ENCODE measurements around the gene CMTM1. TPM values are rescaled to one million over a fixed set of nuclear protein-coding genes. Genes with fewer than 3 reads are reported as not detected.

The CMTM1 gene
- total RNA-seq, 1 donor from 2014 or later: 0.95 TPM

- CTCF ChIA-PET: interaction anchor here (0.7 to 2.2 kb wide), 5 partner anchors 10 to 100 kb away, joined by 3 to 7 read pairs (median 3); no protein-coding TSS in a partner anchor
- Mint-ChIP-seq H3K4me1 (peaks cover 11% of the 10 kb centered on the region), H3K27me3 (peaks cover 43% of the 10 kb centered on the region)
Measured at GRCh38 chr16:66578651-66579531, 12.7 kb downstream of the CMTM1 start, which contains the start of gene CMTM2. Gene CMTM2 (plus strand): TSS chr16:66579463. CDS start chr16:66579608, 145 bp downstream.

GRCh38 chr16:66580605-66581209 lies 14.5 kb downstream of the CMTM1 start:
- Mint-ChIP-seq H3K27ac (no peak overlapping the region), H3K36me3 (ENCODE audit: low read depth) (no peaks in the 10 kb centered on the region), H3K27me3 (peaks cover 50% of the 10 kb centered on the region), H3K9me3 (no peaks in the 10 kb centered on the region), H3K4me1 (peaks cover 17% of the 10 kb centered on the region), H3K4me3 (no peak overlapping the region)
- ChIA-PET POLR2A (interaction anchor here (0.7 kb wide), 1 partner anchor 29 kb away, joined by 3 read pairs; no protein-coding TSS in a partner anchor), CTCF (interaction anchor here (2.2 kb wide), 1 partner anchor 28 kb away, joined by 7 read pairs; no protein-coding TSS in a partner anchor)
- TF ChIP-seq, protein P1, sequence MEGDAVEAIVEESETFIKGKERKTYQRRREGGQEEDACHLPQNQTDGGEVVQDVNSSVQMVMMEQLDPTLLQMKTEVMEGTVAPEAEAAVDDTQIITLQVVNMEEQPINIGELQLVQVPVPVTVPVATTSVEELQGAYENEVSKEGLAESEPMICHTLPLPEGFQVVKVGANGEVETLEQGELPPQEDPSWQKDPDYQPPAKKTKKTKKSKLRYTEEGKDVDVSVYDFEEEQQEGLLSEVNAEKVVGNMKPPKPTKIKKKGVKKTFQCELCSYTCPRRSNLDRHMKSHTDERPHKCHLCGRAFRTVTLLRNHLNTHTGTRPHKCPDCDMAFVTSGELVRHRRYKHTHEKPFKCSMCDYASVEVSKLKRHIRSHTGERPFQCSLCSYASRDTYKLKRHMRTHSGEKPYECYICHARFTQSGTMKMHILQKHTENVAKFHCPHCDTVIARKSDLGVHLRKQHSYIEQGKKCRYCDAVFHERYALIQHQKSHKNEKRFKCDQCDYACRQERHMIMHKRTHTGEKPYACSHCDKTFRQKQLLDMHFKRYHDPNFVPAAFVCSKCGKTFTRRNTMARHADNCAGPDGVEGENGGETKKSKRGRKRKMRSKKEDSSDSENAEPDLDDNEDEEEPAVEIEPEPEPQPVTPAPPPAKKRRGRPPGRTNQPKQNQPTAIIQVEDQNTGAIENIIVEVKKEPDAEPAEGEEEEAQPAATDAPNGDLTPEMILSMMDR (IDR thresholded peaks at IDR 0.05): no peak
- intact Hi-C loops (cut with micrococcal nuclease): no loop called here
- ATAC-seq (ENCODE audit: low read depth) (no peak), DNase-seq (no peak)

More at GRCh38 chr16:66578651-66579531, 12.7 kb downstream of the CMTM1 start, which contains the start of gene CMTM2:
- POLR2A ChIA-PET: interaction anchor here (0.5 to 1.3 kb wide), 2 partner anchors 11 to 26 kb away, joined by 3 to 5 read pairs; partner anchors contain the start of gene CKLF
- intact Hi-C loops (cut with micrococcal nuclease): no loop called here
- TF ChIP-seq, protein P1 (IDR thresholded peaks at IDR 0.05): no peak
- no peaks in the 10 kb centered on the region for H3K9me3 Mint-ChIP-seq
- ATAC-seq (ENCODE audit: low read depth) (peak; percentile 34), DNase-seq (no peak)
- peak within 1 kb of the TSS; percentile 68 for H3K4me3 Mint-ChIP-seq
- H3K27ac Mint-ChIP-seq: no peak within 1 kb of the TSS
- no peaks in the 10 kb centered on the region for H3K36me3 Mint-ChIP-seq (ENCODE audit: low read depth)

- CTCF ChIA-PET: no interaction called here
Measured at GRCh38 chr16:66581246-66581952, 15.2 kb downstream of the CMTM1 start.

DNA sequence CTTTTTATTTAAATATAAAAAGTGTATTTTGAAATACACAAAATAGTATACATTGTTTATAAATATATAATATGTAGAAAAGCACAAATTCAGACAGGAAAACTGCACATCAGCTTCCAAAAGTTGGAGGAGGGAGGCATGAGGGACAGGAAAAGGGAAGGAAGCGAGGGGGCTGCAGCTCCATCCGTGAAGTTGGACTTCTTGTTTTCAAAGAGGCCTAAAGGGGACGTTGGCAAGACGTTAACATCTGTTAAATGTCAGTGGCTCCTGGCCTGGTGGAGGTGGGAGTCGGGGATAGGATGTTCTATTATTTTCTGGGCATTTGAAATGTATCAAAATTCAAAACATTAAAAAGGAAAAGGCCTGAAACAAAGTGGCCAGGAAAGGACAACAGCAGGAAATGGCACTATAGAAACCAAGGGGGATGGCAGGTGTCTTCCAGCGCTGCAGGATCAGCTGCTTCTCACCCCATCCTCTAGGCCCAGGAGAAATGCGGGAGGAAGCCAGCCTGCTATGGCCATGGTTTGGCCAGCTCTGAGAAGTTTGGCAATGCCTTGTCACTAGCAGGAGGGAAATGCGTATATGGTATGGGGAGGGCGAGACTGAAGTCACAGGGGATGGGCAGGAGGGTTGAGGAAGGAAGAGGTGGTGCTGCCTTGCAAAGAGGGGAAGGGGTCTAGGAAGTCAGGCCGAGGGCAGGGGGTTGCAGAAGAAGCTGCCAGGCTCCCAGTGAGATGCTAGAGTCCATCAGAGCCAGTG lies 19.4 kb downstream of the CMTM1 start:
- H3K27me3 Mint-ChIP-seq: peaks cover 26% of the 10 kb centered on the region
- H3K9me3 Mint-ChIP-seq: no peaks in the 10 kb centered on the region
- no peak overlapping the region for H3K27ac Mint-ChIP-seq
- intact Hi-C loops (cut with micrococcal nuclease): no loop called here
- peaks cover 31% of the 10 kb centered on the region for H3K4me1 Mint-ChIP-seq
- CTCF ChIA-PET: no interaction called here
- TF ChIP-seq, protein P1 (IDR thresholded peaks at IDR 0.05): no peak
- H3K36me3 Mint-ChIP-seq (ENCODE audit: low read depth): no peaks in the 10 kb centered on the region
- ATAC-seq (ENCODE audit: low read depth) (no peak), DNase-seq (no peak)
- POLR2A ChIA-PET: interaction anchor here (0.7 kb wide), 1 partner anchor 16 kb away, joined by 11 read pairs; no protein-coding TSS in a partner anchor
- H3K4me3 Mint-ChIP-seq: no peak overlapping the region

More at GRCh38 chr16:66581246-66581952, 15.2 kb downstream of the CMTM1 start:
- Mint-ChIP-seq H3K36me3 (ENCODE audit: low read depth) (no peaks in the 10 kb centered on the region), H3K4me3 (no peak overlapping the region), H3K9me3 (no peaks in the 10 kb centered on the region), H3K4me1 (peaks cover 20% of the 10 kb centered on the region), H3K27me3 (peaks cover 55% of the 10 kb centered on the region), H3K27ac (no peak overlapping the region)
- TF ChIP-seq, protein P1 (IDR thresholded peaks at IDR 0.05): no peak
- POLR2A ChIA-PET: interaction anchor here (0.7 kb wide), 1 partner anchor 30 kb away, joined by 3 read pairs; no protein-coding TSS in a partner anchor
- intact Hi-C loops (cut with micrococcal nuclease): no loop called here
- no peak for ATAC-seq (ENCODE audit: low read depth)
- no peak for DNase-seq
